HG02981 (cell line): Measurements from ENCODE around the gene EIF4A2.
"Not testable (repeated sequence)": the region's sequence is repeated elsewhere in the genome, so short reads cannot be mapped to it uniquely, and the experiment has no call there.

ENCODE experiments used
- ATAC-seq: cut with Tn5 transposase; IDR thresholded peaks from one replicate; pipeline ENCODE4 v1.9.1; 2021; ENCODE audit warnings: mild to moderate bottlenecking, moderate library complexity; ENCODE audit not compliant: unreplicated experiment

The EIF4A2 gene

DNA sequence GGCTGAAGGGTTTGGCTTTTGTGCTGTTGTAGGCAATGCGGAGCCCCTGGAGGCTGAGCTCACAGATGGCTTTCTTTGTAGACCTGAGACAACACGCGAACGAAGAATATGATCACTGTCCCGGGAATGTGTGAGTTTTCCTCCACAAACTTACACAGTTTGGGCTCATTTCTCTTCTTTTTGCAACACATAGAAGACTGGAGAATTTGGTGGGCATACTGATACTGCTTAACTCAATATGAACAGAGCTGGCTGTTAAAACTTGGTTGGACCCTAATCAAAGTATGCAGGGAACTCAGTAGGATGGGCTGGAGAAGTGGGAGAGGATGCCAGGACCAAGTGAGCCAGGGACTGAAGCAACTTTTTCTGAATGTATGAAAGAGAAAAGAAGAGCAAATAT lies 35.1 kb downstream of the EIF4A2 start:
- no peak for ATAC-seq

GRCh38 chr3:186818956-186819355 lies 35.6 kb downstream of the EIF4A2 start:
- no peak for ATAC-seq

DNA sequence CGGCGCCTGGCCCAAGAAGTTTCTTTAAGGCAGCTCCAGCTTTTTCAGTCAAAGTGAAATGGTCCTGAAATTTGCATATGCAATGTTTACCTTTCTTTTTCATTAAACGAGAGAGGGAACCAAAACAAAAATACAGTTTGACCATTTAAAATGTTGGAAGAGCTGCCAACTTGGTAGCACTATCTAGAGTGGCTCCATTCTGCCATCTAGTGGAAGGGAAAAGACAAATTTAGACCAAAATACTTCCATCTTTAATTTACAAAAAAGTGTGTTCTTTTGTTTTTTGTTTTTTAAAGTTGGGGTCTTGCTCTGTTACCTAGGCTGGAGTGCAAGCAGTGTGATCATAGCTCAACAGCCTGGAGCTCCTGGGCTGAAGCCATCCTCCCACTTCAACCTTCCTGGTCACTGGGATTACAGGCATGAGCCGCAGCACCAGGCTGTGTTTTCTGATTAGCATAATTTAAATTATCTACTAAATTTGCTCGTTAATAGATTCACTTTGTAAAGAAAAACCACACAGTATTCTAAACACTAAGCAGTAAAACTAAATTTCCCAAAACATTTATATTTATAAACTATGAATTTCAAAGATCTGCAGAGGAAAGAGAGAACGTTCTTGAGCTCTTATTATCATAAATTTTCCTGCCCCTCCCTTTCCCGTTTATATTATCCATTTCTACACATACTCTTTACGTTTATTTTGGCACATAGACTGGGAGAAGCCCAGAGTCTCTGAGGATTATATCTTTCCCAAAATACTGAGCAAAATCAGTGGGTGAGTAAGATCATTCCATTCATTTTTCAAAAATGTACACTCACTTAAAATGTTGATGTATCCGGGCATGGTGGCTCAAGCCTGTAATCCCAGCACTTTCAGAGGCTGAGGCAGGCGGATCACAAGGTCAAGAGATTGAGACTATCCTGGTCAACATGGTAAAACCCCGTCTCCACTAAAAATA lies 38.3 kb downstream of the EIF4A2 start:
- no peak for ATAC-seq

DNA sequence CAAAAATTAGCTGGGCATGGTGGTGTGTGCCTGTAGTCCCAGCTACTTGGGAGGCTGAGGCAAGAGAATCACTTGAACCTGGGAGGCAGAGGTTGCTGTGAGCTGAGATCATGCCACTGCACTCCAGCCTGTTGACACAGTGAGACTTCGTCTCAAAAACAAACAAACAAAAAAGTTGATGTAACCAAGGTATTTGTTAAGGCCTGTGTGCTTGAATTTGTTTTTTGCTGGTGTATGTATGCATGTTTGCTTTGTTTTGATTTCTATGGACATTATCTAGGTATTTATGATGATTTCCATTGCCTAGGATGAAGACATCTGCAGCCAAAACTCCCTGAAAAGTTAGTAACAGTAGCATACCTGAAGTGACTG lies 39.0 kb downstream of the EIF4A2 start:
- ATAC-seq, result not testable (repeated sequence)

DNA sequence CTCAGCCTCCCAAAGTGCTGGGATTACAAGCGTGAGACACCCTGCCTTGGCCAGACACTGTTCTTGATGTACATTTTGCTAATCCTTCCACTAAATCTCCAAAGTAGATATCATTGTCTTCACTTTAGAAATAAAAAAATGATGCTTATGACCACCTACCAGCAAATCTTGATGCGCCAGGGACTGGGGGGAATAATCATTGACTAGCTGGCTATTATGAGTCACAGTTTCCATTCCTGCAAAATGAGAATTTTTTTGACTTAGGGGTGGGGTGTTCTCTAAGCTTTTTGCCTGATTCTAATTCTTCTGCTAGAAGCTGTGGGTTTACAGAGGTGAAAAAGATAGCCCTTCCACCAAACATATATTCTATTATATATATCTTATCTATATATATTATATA lies 40.0 kb downstream of the EIF4A2 start:
- ATAC-seq, result no peak

- no peak for ATAC-seq
These were observed 41.2 kb downstream of the EIF4A2 start for GRCh38 chr3:186824430-186825139.

DNA sequence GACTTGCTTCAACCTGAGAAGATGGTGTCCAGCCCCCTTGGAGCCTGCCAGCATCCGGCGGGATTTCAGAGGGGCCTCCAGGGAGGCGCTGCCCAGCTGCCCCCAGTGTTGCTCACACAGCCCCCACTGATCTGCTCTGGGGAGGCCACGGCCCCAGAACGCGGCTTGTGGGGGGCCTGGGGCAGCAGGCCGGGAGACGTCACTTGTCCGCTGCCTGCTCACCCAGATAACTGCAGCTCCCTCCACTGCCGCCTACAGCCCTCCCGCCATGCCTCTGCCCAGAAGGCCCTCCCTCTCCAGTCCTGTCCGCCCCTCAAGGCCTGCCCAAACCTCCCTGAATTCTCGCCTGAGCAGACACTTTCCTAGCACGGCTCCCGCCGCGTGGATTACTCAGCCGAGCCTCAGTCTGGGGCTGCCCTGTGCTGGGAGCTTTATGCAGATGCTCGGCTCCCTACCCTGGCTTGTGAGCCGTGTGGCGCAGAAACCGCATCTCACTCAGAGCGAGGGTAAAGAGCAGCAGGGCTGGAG lies 42.0 kb downstream of the EIF4A2 start:
- ATAC-seq, result no peak

DNA sequence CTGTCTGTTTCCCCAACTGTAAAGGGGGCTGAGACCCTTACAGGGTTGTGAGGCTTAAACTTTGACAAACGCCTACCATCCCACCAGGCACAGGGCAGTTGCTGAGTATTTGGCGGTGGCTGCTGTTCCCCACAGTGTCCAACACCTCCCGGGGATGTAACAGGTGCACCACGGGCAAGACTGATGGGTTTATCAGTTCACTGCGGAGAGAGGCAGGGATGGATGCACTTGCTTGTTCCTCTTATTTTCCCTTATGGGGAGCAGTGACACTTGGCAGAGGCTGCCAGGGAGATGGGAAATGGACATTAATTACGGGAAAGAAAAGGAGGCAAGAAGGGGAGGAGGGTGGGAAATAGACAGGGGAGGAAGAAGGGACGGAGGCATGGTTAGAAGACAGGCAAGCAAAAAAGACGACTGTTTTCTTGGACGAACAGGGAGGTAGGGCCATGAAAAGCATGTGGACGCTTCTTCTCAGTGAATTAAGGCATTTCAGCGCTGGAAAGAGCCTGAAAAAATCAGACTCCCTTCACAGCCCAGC lies 42.6 kb downstream of the EIF4A2 start:
- no peak for ATAC-seq

DNA sequence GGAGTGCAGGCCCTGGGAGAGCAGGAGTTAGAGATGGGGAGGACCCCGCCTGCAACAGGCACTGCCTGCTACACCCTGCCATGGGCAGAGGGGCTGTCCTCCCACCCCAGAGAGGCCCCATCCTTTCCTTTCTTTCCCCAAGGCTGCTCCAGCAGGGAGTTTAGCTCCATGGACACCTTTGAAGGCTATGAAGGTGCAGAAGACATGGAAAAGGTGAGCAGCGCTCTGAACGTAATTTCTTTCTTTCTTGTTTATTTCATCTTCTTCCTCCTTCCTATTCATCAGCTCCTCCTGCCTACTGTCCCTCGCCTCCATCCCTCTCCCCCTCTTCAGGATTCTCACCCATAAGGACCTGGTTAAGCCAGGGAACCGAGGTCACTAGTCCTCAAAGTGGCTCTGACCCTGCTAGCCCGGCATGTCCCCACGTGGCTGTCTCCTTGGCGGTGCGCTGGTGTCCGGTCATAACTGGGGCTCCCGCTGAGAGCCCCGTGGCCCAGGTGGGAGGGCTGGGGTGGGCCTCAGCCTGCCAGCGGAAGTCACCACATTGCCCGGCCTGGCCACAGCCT lies 43.1 kb downstream of the EIF4A2 start:
- no peak for ATAC-seq

DNA sequence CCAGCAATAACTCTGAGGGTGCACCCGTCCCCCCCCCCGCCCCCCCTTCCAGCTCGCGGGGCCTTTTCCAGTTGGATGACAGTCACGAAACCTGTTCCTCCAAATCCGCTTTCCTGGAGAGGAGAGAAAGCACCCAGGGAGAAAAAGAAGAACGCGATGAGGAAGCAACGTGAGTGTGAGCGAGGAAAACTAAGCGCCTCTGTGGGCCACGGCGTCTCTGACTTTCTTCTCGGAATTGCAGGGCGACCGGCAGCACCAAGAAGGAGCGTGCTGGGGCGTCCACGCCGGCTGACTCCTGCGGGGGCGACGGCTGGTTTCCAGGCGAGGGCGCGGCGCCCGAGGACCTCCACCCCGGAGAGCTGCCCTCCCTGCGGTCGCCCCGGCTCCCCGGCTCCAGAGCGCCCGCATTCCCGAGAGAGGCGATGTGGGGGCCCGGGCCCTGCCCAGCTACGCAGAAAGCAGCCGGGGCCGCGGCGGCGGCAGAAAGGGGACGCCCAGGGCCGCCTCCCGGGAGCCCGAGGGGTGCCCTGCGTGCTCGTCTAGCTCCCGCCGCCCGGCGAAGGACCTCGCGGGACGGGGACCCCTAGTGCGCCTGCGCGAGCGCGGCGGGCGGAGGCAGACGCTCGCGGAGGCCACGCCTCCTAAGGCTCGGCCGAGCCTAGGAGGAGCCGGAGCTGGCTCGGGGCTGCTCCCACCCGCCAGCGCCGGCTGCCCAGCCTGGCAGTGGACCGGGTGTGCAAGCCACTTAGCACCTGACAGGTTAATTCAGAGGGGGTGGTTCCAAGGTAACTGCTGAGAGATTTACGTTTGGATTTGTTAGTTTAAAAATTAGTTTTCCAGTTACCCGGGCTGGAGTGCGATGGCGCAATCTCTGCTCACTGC lies 43.8 kb downstream of the EIF4A2 start:
- peak; percentile 90 for ATAC-seq

DNA sequence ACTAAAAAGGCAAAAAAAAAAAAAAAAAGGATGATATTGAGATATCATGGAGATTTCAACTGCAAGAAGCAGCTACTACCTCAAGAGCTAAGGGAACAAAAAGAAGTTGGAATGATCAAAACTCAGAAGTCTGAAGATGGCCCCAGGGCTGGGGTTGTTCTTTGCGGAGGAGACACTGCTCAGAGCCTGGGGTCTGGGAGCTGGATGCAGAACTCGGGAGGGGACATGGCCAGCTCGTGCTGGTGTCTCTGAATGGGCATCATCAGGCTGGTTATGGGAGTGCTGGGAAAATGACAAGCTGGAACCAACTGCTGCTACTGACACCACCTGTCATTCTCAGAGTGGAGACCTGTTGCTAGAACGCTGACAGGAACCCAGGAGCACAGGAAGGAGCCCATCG lies 45.0 kb downstream of the EIF4A2 start:
- ATAC-seq, result no peak

DNA sequence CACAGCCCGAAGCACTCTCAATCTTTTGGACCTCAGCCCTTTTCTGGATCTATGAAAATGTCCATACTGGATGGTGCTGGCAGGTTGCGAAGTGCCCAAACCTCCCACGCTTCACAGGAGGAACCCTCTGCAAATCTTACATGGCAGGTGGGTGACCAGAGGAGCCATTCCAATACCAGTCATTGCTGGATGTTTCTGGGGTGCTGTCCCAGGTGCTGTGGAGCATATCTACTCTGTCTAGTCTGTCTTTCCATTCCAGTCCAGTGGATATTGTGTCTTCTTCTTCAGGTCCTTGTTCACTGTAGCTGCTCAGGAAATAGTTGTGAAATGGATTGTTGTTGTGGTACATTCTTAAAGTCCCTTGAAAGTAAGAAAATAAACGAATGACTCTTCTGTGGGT lies 48.4 kb downstream of the EIF4A2 start:
- ATAC-seq, result no peak

DNA sequence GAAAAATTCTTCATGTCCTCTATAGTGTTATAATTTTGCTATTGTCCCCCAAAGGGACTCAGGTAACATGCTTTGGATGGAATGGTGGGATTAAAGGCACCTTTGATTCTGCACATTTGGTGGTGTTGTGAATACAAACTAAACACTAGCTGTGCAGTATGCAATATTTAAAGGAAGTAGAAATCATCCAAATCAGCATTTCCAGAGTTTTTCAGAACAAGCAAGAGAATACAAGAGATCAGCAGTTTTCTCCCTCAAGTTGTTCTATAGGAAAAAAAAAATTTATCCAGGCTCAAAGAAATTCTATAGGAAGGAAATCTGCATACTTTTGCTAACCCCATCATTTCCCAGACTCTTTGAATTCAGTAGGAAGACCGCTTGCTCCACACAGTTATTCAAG lies 48.9 kb downstream of the EIF4A2 start:
- ATAC-seq, result no peak
